AG04449 (cell line): ENCODE data around the gene MTERF4.

ENCODE experiments used
- CTCF ChIA-PET: fragments of 350-600 bp; formaldehyde crosslinking; extraction: SDS; loops from one replicate; lab custom pipeline; 2021; ENCODE audit warnings: antibody characterized with exemption; lab: Yijun Ruan, JAX
- POLR2A ChIA-PET: fragments of 400-600, 350-600 bp; formaldehyde crosslinking; extraction: SDS; loops from one replicate; lab custom pipeline; 2020; ENCODE audit warnings: antibody characterized with exemption, inconsistent platforms; lab: Yijun Ruan, JAX
- DNase-seq: peaks from one replicate; pipeline ENCODE4 v3.0.0-alpha.2; 2010; ENCODE audit warnings: low read depth, low spot score
- H3K4me3 ChIP-seq: 2 replicates; pipeline ENCODE4 v1.5.1; 2011; ENCODE audit warnings: low read depth, mild to moderate bottlenecking, control low read depth, low read length
- TF ChIP-seq, protein P1 (sequence below): IDR thresholded peaks from one replicate; pipeline ENCODE4 v1.5.1; 2011; ENCODE audit warnings: mild to moderate bottlenecking, moderate library complexity, low read length, control low read depth, inconsistent platforms; ENCODE audit not compliant: insufficient read depth; ENCODE audit errors: missing control alignments

MTERF4 gene

GRCh38 chr2:241064802-241065354, 37.2 kb downstream of the MTERF4 start:
- no peak for DNase-seq
- ChIA-PET CTCF (no interaction called here), POLR2A (no interaction called here)
- H3K4me3 ChIP-seq = no peak overlapping the region
- TF ChIP-seq, protein P1, sequence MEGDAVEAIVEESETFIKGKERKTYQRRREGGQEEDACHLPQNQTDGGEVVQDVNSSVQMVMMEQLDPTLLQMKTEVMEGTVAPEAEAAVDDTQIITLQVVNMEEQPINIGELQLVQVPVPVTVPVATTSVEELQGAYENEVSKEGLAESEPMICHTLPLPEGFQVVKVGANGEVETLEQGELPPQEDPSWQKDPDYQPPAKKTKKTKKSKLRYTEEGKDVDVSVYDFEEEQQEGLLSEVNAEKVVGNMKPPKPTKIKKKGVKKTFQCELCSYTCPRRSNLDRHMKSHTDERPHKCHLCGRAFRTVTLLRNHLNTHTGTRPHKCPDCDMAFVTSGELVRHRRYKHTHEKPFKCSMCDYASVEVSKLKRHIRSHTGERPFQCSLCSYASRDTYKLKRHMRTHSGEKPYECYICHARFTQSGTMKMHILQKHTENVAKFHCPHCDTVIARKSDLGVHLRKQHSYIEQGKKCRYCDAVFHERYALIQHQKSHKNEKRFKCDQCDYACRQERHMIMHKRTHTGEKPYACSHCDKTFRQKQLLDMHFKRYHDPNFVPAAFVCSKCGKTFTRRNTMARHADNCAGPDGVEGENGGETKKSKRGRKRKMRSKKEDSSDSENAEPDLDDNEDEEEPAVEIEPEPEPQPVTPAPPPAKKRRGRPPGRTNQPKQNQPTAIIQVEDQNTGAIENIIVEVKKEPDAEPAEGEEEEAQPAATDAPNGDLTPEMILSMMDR = no peak

- TF ChIP-seq, protein P1 = no peak
- H3K4me3 ChIP-seq = no peak overlapping the region
- ChIA-PET CTCF (interaction anchor here (1.0 kb wide), 1 partner anchor 213 kb away, joined by 3 read pairs; no protein-coding TSS in a partner anchor), POLR2A (no interaction called here)
- no peak for DNase-seq
Measured at GRCh38 chr2:241064008-241064801, 37.9 kb downstream of the MTERF4 start.

- TF ChIP-seq, protein P1 = peak; percentile 2
- ChIA-PET CTCF (interaction anchor here (1.0 kb wide), 1 partner anchor 212 kb away, joined by 3 read pairs; no protein-coding TSS in a partner anchor), POLR2A (no interaction called here)
- no peak overlapping the region for H3K4me3 ChIP-seq
- no peak for DNase-seq
Measured at GRCh38 chr2:241063587-241063986, 38.5 kb downstream of the MTERF4 start.

DNA sequence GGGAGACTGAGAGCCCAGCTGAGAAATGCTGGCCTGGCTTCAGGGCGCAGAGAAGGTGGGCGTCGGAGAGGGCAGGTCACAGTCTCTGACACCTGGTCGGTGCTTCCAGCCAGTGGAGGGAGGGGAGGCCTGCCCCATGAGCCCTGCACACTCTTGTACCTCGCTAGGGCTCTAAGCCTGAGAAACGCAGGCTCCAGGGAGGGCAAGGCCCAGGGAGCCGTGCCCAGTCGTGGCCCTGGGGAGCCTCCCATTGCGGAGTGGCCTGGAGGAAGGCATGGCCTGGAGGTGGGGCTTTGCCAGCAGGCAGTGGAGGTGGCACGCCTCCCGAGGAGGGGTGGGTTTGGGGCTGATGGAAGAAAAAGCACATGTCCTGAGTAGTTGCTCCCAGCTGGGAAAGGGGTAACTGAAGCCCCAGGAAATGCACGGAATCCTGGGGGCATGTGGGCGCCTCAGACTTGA, 39.0 kb downstream of the MTERF4 start:
- DNase-seq = no peak
- no peak overlapping the region for H3K4me3 ChIP-seq
- ChIA-PET POLR2A (no interaction called here), CTCF (interaction anchor here (4.3 kb wide), 1 partner anchor 15 kb away, joined by 21 read pairs; no protein-coding TSS in a partner anchor)
- TF ChIP-seq, protein P1 = no peak

DNA sequence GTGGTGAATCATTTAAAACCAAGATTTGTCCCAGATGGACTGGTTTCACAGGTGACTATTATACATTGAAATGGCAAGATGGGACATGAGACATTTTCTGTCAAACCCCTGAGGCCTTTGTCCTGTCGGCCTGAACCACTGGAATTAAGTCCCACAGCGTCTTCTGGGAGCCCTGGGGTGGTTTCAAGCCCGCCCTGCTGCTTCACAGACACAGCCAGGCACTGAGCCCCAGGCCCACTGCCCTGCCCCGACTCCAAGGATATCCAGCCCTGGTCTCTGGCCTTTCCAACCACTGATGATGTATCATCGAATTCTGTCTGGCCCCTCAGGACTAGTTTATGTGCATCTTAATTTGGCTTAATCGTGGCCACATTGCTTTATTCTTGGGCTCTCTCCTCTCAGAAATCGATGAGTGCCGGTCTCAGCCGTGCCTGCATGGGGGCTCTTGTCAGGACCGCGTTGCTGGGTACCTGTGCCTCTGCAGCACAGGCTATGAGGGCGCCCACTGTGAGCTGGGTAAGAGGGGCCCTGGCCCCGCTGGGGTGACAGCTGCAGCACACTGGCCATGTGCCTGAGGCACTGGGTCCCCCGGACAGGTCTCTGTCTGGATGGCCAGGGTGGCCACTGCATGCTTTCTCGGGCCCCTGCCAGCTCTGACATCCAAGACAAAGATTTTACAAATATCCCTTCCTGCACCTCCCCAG, 39.5 kb downstream of the MTERF4 start:
- ChIA-PET POLR2A (no interaction called here), CTCF (interaction anchor here (0.6 to 4.3 kb wide), 2 partner anchors 16 to 148 kb away, joined by 3 to 21 read pairs; no protein-coding TSS in a partner anchor)
- TF ChIP-seq, protein P1 = no peak
- no peak for DNase-seq
- H3K4me3 ChIP-seq = no peak overlapping the region

DNA sequence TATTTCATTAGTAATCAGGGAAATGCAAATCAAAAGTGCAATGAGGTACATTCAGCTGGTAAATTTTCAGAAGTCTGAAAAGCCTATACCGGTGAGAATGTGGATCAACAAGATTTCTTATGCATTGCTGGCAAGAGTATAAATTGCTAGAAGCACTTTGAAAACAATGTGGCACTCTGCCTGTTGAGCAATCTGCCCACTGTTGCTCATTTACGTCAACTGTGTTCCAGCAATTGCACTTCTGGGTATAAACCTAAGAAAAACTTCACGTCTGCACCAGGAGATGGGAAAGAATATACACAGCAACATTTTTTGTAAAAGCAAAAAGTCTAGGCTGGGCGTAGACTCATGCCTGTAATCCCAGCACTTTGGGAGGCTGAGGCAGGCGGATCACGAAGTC, 40.8 kb downstream of the MTERF4 start:
- POLR2A ChIA-PET = no interaction called here
- TF ChIP-seq, protein P1 = no peak
- no peak for DNase-seq
- CTCF ChIA-PET = interaction anchor here (4.3 kb wide), 1 partner anchor 17 kb away, joined by 21 read pairs; no protein-coding TSS in a partner anchor
- no peak overlapping the region for H3K4me3 ChIP-seq
